HepG2 (cell line): ENCODE data around the gene TMX4.

Source experiments
- CEBPG ChIP-seq: IDR thresholded peaks from 2 replicates; pipeline ENCODE4 v1.6.1; 2016
- CTCF ChIP-seq: sonication (generic); formaldehyde crosslinking; IDR thresholded peaks from 2 replicates; pipeline ENCODE4 v1.5.0; 2020; ENCODE audit warnings: mild to moderate bottlenecking, missing genetic modification reagents, moderate library complexity
- MAX ChIP-seq: IDR thresholded peaks from 2 replicates; pipeline ENCODE4 v1.6.1; 2012; ENCODE audit warnings: inconsistent platforms
- MIER3 ChIP-seq: IDR thresholded peaks from 2 replicates; pipeline ENCODE4 v1.6.1; 2016; ENCODE audit warnings: missing compliant biosample characterization, borderline replicate concordance
- NCOA2 ChIP-seq: sonication (generic); formaldehyde crosslinking; IDR thresholded peaks from 2 replicates; pipeline ENCODE4 v1.8.0; 2022; ENCODE audit warnings: inconsistent platforms
- POLR2AphosphoS5 ChIP-seq: IDR thresholded peaks from 2 replicates; pipeline ENCODE4 v1.6.1; 2012; ENCODE audit warnings: low read depth, low read length
- SKI ChIP-seq: fragments of 450-650 bp; IDR thresholded peaks from one replicate; pipeline ENCODE4 v1.6.1; 2018; ENCODE audit warnings: mild to moderate bottlenecking; ENCODE audit not compliant: partially characterized antibody
- TCF7 ChIP-seq: sonication (generic); IDR thresholded peaks from 2 replicates; pipeline ENCODE4 v1.6.1; 2016; ENCODE audit warnings: antibody characterized with exemption, low read depth
- TF ChIP-seq, protein P1 (sequence below): sonication (generic); formaldehyde crosslinking; IDR thresholded peaks from 2 replicates; pipeline ENCODE4 v1.4.0; 2020; ENCODE audit warnings: missing genetic modification reagents

GRCh38 chr20:7950387-7950786 lies 69.2 kb downstream of the TMX4 start:
- TF ChIP-seq MIER3 (CRISPR knock-in tag) (no peak), CTCF (CRISPR knock-in tag) (no peak), MAX (no peak), TCF7 (no peak), NCOA2 (CRISPR knock-in tag) (no peak), CEBPG (no peak), POLR2AphosphoS5 (no peak), SKI (no peak)
- TF ChIP-seq, protein P1, sequence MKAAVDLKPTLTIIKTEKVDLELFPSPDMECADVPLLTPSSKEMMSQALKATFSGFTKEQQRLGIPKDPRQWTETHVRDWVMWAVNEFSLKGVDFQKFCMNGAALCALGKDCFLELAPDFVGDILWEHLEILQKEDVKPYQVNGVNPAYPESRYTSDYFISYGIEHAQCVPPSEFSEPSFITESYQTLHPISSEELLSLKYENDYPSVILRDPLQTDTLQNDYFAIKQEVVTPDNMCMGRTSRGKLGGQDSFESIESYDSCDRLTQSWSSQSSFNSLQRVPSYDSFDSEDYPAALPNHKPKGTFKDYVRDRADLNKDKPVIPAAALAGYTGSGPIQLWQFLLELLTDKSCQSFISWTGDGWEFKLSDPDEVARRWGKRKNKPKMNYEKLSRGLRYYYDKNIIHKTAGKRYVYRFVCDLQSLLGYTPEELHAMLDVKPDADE (CRISPR knock-in tag) = no peak
